ENCODE results near the gene SQSTM1. TPM values are rescaled to one million over a fixed set of nuclear protein-coding genes. Genes with fewer than 3 reads are reported as not detected.

Gene SQSTM1
- total RNA-seq, 2 experiments from 2014 or later, result 58.5 to 81.1 TPM

DNA sequence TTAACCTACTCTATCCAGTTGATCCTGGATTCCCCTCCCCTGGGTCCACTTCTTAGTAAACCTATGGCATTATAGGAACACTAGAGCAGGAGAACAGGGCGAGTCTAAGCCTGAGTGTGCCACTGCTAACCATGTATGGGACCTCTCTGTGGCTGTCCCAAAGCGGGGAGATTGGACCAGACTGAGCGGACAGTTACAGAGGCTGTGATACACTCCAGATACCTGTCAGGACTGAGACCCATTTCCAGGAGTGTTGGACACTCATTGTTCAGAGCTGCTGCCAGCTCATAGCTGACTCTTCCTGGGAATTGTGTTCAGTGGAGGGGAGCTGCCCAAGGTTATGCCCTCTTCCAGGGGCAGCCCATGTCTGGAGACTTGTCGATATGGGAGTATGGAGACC lies 38.9 kb upstream of the SQSTM1 start:
- H3K79me2 ChIP-seq (ENCODE audit: insufficient read depth, low read depth, low read length), result no peaks in the 10 kb centered on the region
- H3K9me3 ChIP-seq (ENCODE audit: low read length), result no peaks in the 10 kb centered on the region
- H2AFZ ChIP-seq (ENCODE audit: low read length), result no peak overlapping the region
- H3K9me2 ChIP-seq (ENCODE audit: insufficient read depth, low read length), result no peaks in the 10 kb centered on the region
- H3K4me2 ChIP-seq (ENCODE audit: low read length), result no peak overlapping the region
- no TSS peak for BruUV-seq (replicated peaks)
- intact Hi-C loops (cut with micrococcal nuclease; ENCODE audit: unreplicated experiment), result no loop called here
- POLR2A ChIA-PET, result interaction anchor here (0.6 kb wide), 1 partner anchor 15 kb away, joined by 5 read pairs; no protein-coding TSS in a partner anchor
- H3K27ac ChIP-seq (ENCODE audit: low read depth, low read length, poor library complexity, severe bottlenecking), result no peak overlapping the region
- no peaks in the 10 kb centered on the region for H4K20me1 ChIP-seq (ENCODE audit: insufficient read depth, low read length)
- DNase-seq (ENCODE audit: low spot score), result no peak
- H3K4me3 ChIP-seq (ENCODE audit: low read depth, low read length, poor library complexity, severe bottlenecking), result no peak overlapping the region
- H3K4me1 ChIP-seq (ENCODE audit: insufficient read depth, low read length, poor library complexity, severe bottlenecking), result no peaks in the 10 kb centered on the region
- TF ChIP-seq EZH2phosphoT487 (IDR thresholded peaks at IDR 0.05; ENCODE audit: borderline replicate concordance, low read depth, low read length) (no peak), CTCF (conservative IDR thresholded peaks at IDR 0.05; ENCODE audit: low read length) (no peak)
- CTCF ChIA-PET (ENCODE audit: unreplicated experiment), result no interaction called here
- H3K36me3 ChIP-seq (ENCODE audit: insufficient read depth, low read length), result peaks cover 22% of the 10 kb centered on the region; the same call in 1 of the 2 replicates

DNA sequence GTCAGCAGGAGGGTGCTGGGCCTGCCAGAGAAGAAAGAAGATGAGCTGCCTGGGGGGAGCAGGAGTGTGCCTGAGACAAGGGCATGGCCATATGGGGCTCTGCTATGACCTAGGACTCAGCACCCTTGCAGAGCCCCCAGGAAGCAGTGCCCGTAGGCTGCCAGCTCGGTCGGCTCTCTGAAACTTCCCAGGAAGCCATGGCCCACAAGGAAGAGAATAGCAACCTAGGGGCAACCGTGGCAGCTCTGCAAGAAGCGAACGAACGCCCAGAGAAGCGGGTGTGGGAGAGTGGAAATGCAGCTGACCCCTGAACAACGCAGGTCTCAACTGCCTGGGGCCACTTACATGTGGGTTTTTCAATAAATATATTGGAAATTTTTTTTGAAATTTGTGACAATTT lies 37.6 kb upstream of the SQSTM1 start:
- Histone ChIP-seq H3K4me1 (ENCODE audit: insufficient read depth, low read length, poor library complexity, severe bottlenecking) (peaks cover 2% of the 10 kb centered on the region), H2AFZ (ENCODE audit: low read length) (no peak overlapping the region), H3K79me2 (ENCODE audit: insufficient read depth, low read depth, low read length) (no peaks in the 10 kb centered on the region), H3K9me3 (ENCODE audit: low read length) (no peaks in the 10 kb centered on the region), H3K27ac (ENCODE audit: low read depth, low read length, poor library complexity, severe bottlenecking) (no peak overlapping the region), H4K20me1 (ENCODE audit: insufficient read depth, low read length) (no peaks in the 10 kb centered on the region), H3K36me3 (ENCODE audit: insufficient read depth, low read length) (peaks cover 16% of the 10 kb centered on the region; the same call in 1 of the 2 replicates), H3K4me2 (ENCODE audit: low read length) (no peak overlapping the region), H3K4me3 (ENCODE audit: low read depth, low read length, poor library complexity, severe bottlenecking) (no peak overlapping the region), H3K9me2 (ENCODE audit: insufficient read depth, low read length) (no peaks in the 10 kb centered on the region)
- no TSS peak for BruUV-seq (replicated peaks)
- CTCF ChIA-PET (ENCODE audit: unreplicated experiment), result no interaction called here
- intact Hi-C loops (cut with micrococcal nuclease; ENCODE audit: unreplicated experiment), result no loop called here
- no peak for TF ChIP-seq EZH2phosphoT487 (IDR thresholded peaks at IDR 0.05; ENCODE audit: borderline replicate concordance, low read depth, low read length)
- no peak for TF ChIP-seq CTCF (conservative IDR thresholded peaks at IDR 0.05; ENCODE audit: low read length)
- DNase-seq (ENCODE audit: low spot score), result no peak
- POLR2A ChIA-PET, result interaction anchor here (0.7 kb wide), 1 partner anchor 622 kb away, joined by 7 read pairs; no protein-coding TSS in a partner anchor

GRCh38 chr5:179786861-179787260 lies 33.8 kb upstream of the SQSTM1 start:
- no TSS peak for BruUV-seq (replicated peaks)
- no peak overlapping the region for H3K27ac ChIP-seq (ENCODE audit: low read depth, low read length, poor library complexity, severe bottlenecking)
- H3K4me2 ChIP-seq (ENCODE audit: low read length), result no peak overlapping the region
- H2AFZ ChIP-seq (ENCODE audit: low read length), result no peak overlapping the region
- TF ChIP-seq EZH2phosphoT487 (IDR thresholded peaks at IDR 0.05; ENCODE audit: borderline replicate concordance, low read depth, low read length), result no peak
- no peak for TF ChIP-seq CTCF (conservative IDR thresholded peaks at IDR 0.05; ENCODE audit: low read length)
- peaks cover 16% of the 10 kb centered on the region for H3K4me1 ChIP-seq (ENCODE audit: insufficient read depth, low read length, poor library complexity, severe bottlenecking)
- CTCF ChIA-PET (ENCODE audit: unreplicated experiment), result no interaction called here
- intact Hi-C loops (cut with micrococcal nuclease; ENCODE audit: unreplicated experiment), result no loop called here
- H3K79me2 ChIP-seq (ENCODE audit: insufficient read depth, low read depth, low read length), result no peaks in the 10 kb centered on the region
- DNase-seq (ENCODE audit: low spot score), result no peak
- no peaks in the 10 kb centered on the region for H3K36me3 ChIP-seq (ENCODE audit: insufficient read depth, low read length)
- no peaks in the 10 kb centered on the region for H4K20me1 ChIP-seq (ENCODE audit: insufficient read depth, low read length)
- POLR2A ChIA-PET, result no interaction called here
- H3K9me3 ChIP-seq (ENCODE audit: low read length), result no peaks in the 10 kb centered on the region
- H3K9me2 ChIP-seq (ENCODE audit: insufficient read depth, low read length), result no peaks in the 10 kb centered on the region
- H3K4me3 ChIP-seq (ENCODE audit: low read depth, low read length, poor library complexity, severe bottlenecking), result no peak overlapping the region

Measured in OCI-LY7 (cell line).